ENCODE data around the gene FHL3.
A peak's percentile ranks its signal among the peaks of the same experiment; 100 is the strongest.

Gene FHL3

DNA sequence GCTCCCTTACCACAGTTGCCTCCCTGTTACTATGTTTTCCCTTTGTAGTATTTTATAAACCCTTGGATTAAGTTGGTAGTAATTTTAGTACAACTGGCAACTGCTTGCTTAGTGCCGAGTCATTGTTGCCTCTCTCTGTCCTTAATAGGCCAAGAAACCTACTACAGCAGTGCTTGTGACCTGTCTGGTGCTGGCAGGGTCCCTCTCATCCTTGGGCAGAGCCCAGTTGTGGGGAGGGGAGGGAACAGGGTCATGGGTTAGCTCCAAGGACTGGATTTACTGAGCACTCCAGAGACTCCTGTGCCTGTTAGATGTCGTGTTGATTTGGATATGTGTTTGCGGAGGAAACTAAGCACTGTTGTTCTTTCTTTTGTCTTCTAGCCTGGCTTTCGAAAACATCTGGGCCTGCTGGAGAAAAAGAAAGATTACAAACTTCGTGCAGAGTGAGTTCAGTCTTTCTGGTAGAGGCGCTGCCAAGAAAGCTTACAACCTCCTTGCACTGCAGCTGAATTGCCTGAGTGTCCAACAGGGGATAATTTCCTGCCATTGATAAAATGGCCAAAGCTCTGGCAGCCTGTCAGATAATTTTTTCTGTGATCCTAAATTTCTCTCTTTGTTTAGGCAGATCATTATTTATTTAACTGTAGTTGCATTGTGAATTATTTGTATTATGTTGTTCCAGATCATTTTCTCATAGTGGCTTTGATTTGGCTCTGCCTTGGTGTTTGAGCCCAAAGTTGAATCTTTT, 10.8 kb upstream of the FHL3 start:
- no peak for DNase-seq
- Histone ChIP-seq H2AK5ac (ENCODE audit: low read length) (no peak overlapping the region), H3K4me3 (ENCODE audit: low read length) (no peak overlapping the region), H3K18ac (ENCODE audit: low read length) (no peak overlapping the region), H3K9ac (ENCODE audit: low read length) (no peak overlapping the region), H3K79me2 (ENCODE audit: control insufficient read depth, insufficient read depth, low read length) (peaks cover 41% of the 10 kb centered on the region), H3K27me3 (ENCODE audit: insufficient read depth, low read length, poor library complexity) (no peaks in the 10 kb centered on the region), H3K79me1 (ENCODE audit: low read length) (peaks cover 15% of the 10 kb centered on the region), H4K8ac (ENCODE audit: low read depth, low read length) (no peak overlapping the region), H4K5ac (ENCODE audit: low read length) (no peak overlapping the region), H3K4ac (ENCODE audit: low read depth, low read length) (no peak overlapping the region), H3K27ac (ENCODE audit: low read depth, low read length) (no peak overlapping the region), H3K36me3 (ENCODE audit: control insufficient read depth, insufficient read depth, low read length) (peaks cover 4% of the 10 kb centered on the region), H3K23ac (ENCODE audit: low read length) (no peak overlapping the region), H3K56ac (ENCODE audit: low read length) (no peak overlapping the region), H2BK5ac (ENCODE audit: low read length) (no peak overlapping the region), H3K4me2 (ENCODE audit: low read length) (no peak overlapping the region), H3K4me1 (ENCODE audit: control insufficient read depth, low read depth, low read length) (peaks cover 3% of the 10 kb centered on the region), H2BK15ac (replicated peaks; ENCODE audit: low read depth) (no peak overlapping the region), H2BK120ac (ENCODE audit: low read depth, low read length) (no peak overlapping the region)
- no CpG with 5 or more reads among the region's 6 CpGs for WGBS (ENCODE audit: extremely low coverage, insufficient coverage, low lambda C conversion rate)

DNA sequence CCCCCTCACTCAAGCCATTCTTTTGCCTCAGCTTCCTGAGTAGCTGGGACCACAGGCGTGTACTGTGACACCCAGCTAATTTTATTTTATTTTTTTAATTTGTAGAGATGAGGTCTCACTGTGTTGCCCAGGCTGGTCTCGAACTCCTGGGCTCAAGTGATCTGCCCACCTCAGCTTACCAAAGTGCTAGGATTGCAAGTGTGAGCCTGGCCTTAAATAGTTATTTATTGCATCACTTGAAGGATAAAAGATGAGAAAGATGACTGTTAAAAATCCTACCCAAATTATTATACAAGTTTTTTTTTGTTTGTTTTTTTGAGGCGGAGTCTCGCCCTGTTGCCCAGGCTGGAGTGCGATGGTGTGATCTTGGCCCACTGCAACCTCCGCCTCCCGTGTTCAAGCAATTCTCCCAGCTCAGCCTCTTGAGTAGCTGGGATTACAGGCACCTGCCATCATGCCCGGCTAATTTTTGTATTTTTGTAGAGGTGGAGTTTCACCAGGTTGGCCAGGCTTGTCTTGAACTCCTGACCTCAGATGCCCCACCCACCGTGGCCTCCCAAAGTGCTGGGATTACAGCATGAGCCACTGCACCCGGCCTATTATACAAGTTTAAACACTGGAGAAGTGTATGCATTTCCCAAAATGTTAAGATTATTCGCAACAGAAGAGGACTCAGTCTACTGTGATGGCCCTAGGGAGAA, 9.6 kb upstream of the FHL3 start:
- peaks cover 4% of the 10 kb centered on the region for H3K36me3 ChIP-seq (ENCODE audit: control insufficient read depth, insufficient read depth, low read length)
- no peak overlapping the region for H2BK5ac ChIP-seq (ENCODE audit: low read length)
- no peak overlapping the region for H2BK15ac ChIP-seq (replicated peaks; ENCODE audit: low read depth)
- H4K5ac ChIP-seq (ENCODE audit: low read length): no peak overlapping the region
- peaks cover 3% of the 10 kb centered on the region for H3K4me1 ChIP-seq (ENCODE audit: control insufficient read depth, low read depth, low read length)
- no peak overlapping the region for H3K23ac ChIP-seq (ENCODE audit: low read length)
- no peak overlapping the region for H3K56ac ChIP-seq (ENCODE audit: low read length)
- peaks cover 41% of the 10 kb centered on the region for H3K79me2 ChIP-seq (ENCODE audit: control insufficient read depth, insufficient read depth, low read length)
- no peak overlapping the region for H3K27ac ChIP-seq (ENCODE audit: low read depth, low read length)
- peaks cover 15% of the 10 kb centered on the region for H3K79me1 ChIP-seq (ENCODE audit: low read length)
- no peak overlapping the region for H4K8ac ChIP-seq (ENCODE audit: low read depth, low read length)
- no peak overlapping the region for H3K9ac ChIP-seq (ENCODE audit: low read length)
- H3K18ac ChIP-seq (ENCODE audit: low read length): no peak overlapping the region
- no peak for DNase-seq
- WGBS (ENCODE audit: extremely low coverage, insufficient coverage, low lambda C conversion rate): no CpG with 5 or more reads among the region's 11 CpGs
- no peak overlapping the region for H3K4me3 ChIP-seq (ENCODE audit: low read length)
- H2BK120ac ChIP-seq (ENCODE audit: low read depth, low read length): no peak overlapping the region
- H3K4me2 ChIP-seq (ENCODE audit: low read length): no peak overlapping the region
- H3K27me3 ChIP-seq (ENCODE audit: insufficient read depth, low read length, poor library complexity): no peaks in the 10 kb centered on the region
- no peak overlapping the region for H2AK5ac ChIP-seq (ENCODE audit: low read length)
- no peak overlapping the region for H3K4ac ChIP-seq (ENCODE audit: low read depth, low read length)

GRCh38 chr1:38014171-38014570, 8.9 kb upstream of the FHL3 start:
- Histone ChIP-seq H3K4me3 (ENCODE audit: low read length) (no peak overlapping the region), H2BK15ac (replicated peaks; ENCODE audit: low read depth) (no peak overlapping the region), H3K79me2 (ENCODE audit: control insufficient read depth, insufficient read depth, low read length) (peaks cover 41% of the 10 kb centered on the region), H2BK5ac (ENCODE audit: low read length) (no peak overlapping the region), H3K79me1 (ENCODE audit: low read length) (peaks cover 13% of the 10 kb centered on the region), H3K23ac (ENCODE audit: low read length) (no peak overlapping the region), H2AK5ac (ENCODE audit: low read length) (no peak overlapping the region), H3K4me1 (ENCODE audit: control insufficient read depth, low read depth, low read length) (peaks cover 3% of the 10 kb centered on the region), H3K36me3 (ENCODE audit: control insufficient read depth, insufficient read depth, low read length) (peaks cover 2% of the 10 kb centered on the region), H3K27me3 (ENCODE audit: insufficient read depth, low read length, poor library complexity) (no peaks in the 10 kb centered on the region), H2BK120ac (ENCODE audit: low read depth, low read length) (no peak overlapping the region), H4K5ac (ENCODE audit: low read length) (no peak overlapping the region), H4K8ac (ENCODE audit: low read depth, low read length) (no peak overlapping the region), H3K4ac (ENCODE audit: low read depth, low read length) (no peak overlapping the region), H3K4me2 (ENCODE audit: low read length) (no peak overlapping the region), H3K56ac (ENCODE audit: low read length) (no peak overlapping the region), H3K27ac (ENCODE audit: low read depth, low read length) (no peak overlapping the region), H3K9ac (ENCODE audit: low read length) (no peak overlapping the region), H3K18ac (ENCODE audit: low read length) (no peak overlapping the region)
- DNase-seq: no peak
- no CpG with 5 or more reads among the region's 4 CpGs for WGBS (ENCODE audit: extremely low coverage, insufficient coverage, low lambda C conversion rate)

DNA sequence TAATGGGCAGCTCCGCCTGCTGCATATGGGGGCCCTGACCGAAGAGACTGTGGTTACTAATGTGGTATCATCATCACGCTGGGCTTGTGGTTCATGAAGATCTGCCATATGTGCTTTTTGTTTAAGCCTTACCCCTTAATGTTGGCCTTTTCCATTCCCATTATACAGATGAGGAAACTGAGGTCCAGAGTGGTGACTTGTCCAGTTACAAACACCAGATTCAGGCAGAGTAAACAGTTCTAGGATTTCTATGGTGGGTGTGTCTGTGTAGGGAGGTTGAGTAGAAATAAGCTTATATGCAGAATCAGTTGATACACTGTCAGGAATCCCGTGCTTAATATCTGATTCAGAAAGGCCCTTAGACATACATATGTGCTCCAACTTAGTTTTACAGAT, 7.9 kb upstream of the FHL3 start:
- Histone ChIP-seq H2BK5ac (ENCODE audit: low read length) (no peak overlapping the region), H3K23ac (ENCODE audit: low read length) (no peak overlapping the region), H2BK15ac (replicated peaks; ENCODE audit: low read depth) (no peak overlapping the region), H3K4ac (ENCODE audit: low read depth, low read length) (no peak overlapping the region), H2BK120ac (ENCODE audit: low read depth, low read length) (no peak overlapping the region), H3K4me1 (ENCODE audit: control insufficient read depth, low read depth, low read length) (peaks cover 5% of the 10 kb centered on the region), H3K79me1 (ENCODE audit: low read length) (peaks cover 13% of the 10 kb centered on the region), H3K56ac (ENCODE audit: low read length) (peak overlapping the region; percentile 92), H3K79me2 (ENCODE audit: control insufficient read depth, insufficient read depth, low read length) (peaks cover 41% of the 10 kb centered on the region), H3K36me3 (ENCODE audit: control insufficient read depth, insufficient read depth, low read length) (peaks cover 2% of the 10 kb centered on the region), H3K4me3 (ENCODE audit: low read length) (peak overlapping the region; percentile 94), H4K8ac (ENCODE audit: low read depth, low read length) (no peak overlapping the region), H3K4me2 (ENCODE audit: low read length) (peak overlapping the region; percentile 84), H2AK5ac (ENCODE audit: low read length) (peak overlapping the region; percentile 13), H3K9ac (ENCODE audit: low read length) (peak overlapping the region; percentile 96), H3K27ac (ENCODE audit: low read depth, low read length) (peak overlapping the region; percentile 83), H4K5ac (ENCODE audit: low read length) (no peak overlapping the region), H3K18ac (ENCODE audit: low read length) (no peak overlapping the region), H3K27me3 (ENCODE audit: insufficient read depth, low read length, poor library complexity) (no peaks in the 10 kb centered on the region)
- WGBS (ENCODE audit: extremely low coverage, insufficient coverage, low lambda C conversion rate): no CpG with 5 or more reads among the region's 4 CpGs
- DNase-seq: no peak

DNA sequence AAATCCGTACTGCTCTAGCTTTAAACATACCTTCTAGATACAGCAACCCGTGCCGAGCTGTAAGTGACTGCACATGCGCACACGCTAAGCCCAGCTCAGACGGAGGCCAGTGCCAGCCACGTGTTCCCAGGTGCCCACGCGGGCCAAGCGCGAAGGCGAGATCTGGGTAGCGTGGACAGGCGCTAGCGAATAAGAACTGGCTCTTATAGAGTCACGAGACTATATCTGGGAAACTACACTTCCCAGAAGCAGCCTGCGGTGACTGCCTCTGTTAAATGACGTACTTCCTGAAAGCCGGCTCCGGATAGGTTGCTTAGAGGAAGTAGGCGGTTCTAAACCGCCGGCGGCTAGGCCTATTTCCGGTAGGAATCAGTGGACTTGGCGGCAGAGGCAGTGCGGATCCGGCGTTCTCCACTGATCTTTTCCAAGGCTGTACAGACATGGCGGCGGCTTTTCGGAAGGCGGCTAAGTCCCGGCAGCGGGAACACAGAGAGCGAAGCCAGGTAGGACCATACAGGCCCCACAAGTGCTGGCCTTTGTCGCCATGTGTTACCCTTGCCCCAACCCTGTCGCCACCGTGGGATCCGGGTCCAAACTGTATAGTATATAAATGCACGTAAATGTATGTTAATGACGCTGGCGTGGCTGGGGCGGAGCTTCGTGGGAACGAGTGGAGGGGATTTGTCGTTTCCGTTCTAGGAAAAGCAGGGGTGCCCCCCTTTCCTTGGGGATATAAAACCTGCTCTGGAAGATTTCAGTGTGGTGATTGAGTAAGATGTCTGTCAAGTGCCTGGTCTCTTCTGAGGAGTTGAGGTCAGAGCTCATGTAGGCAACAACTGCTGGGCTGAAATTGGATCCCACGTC, 7.3 kb upstream of the FHL3 start, which contains the start of gene UTP11:
TSS of gene UTP11 (plus strand) at position 372 of the 864 bp plus-strand sequence. CDS start at position 441, 69 bp downstream.
- Histone ChIP-seq H3K79me1 (ENCODE audit: low read length) (peaks cover 11% of the 10 kb centered on the region), H3K27ac (ENCODE audit: low read depth, low read length) (peak within 1 kb of the TSS; percentile 83), H3K4me2 (ENCODE audit: low read length) (peak within 1 kb of the TSS; percentile 84), H3K4ac (ENCODE audit: low read depth, low read length) (peak within 1 kb of the TSS; percentile 81), H3K36me3 (ENCODE audit: control insufficient read depth, insufficient read depth, low read length) (peaks cover under 1% of the 10 kb centered on the region), H3K9ac (ENCODE audit: low read length) (peak within 1 kb of the TSS; percentile 96), H3K27me3 (ENCODE audit: insufficient read depth, low read length, poor library complexity) (no peaks in the 10 kb centered on the region), H3K4me3 (ENCODE audit: low read length) (peak within 1 kb of the TSS; percentile 94), H4K5ac (ENCODE audit: low read length) (no peak within 1 kb of the TSS), H4K8ac (ENCODE audit: low read depth, low read length) (no peak within 1 kb of the TSS), H3K56ac (ENCODE audit: low read length) (peak within 1 kb of the TSS; percentile 92), H2BK120ac (ENCODE audit: low read depth, low read length) (no peak within 1 kb of the TSS), H3K79me2 (ENCODE audit: control insufficient read depth, insufficient read depth, low read length) (peaks cover 38% of the 10 kb centered on the region), H3K4me1 (ENCODE audit: control insufficient read depth, low read depth, low read length) (peaks cover 5% of the 10 kb centered on the region), H2BK5ac (ENCODE audit: low read length) (no peak within 1 kb of the TSS), H2AK5ac (ENCODE audit: low read length) (peak within 1 kb of the TSS; percentile 71), H3K23ac (ENCODE audit: low read length) (no peak within 1 kb of the TSS), H2BK15ac (replicated peaks; ENCODE audit: low read depth) (no peak within 1 kb of the TSS), H3K18ac (ENCODE audit: low read length) (no peak within 1 kb of the TSS)
- WGBS (ENCODE audit: extremely low coverage, insufficient coverage, low lambda C conversion rate): no CpG with 5 or more reads among the region's 49 CpGs
- peak; percentile 100 for DNase-seq
